OCI-LY7 (cell line): ENCODE measurements around the gene GJD2.

Source experiments
- EZH2phosphoT487 ChIP-seq: fragments of 200-600 bp; sonication (generic); IDR thresholded peaks from 2 replicates; pipeline ENCODE4 v1.6.1; 2018; ENCODE audit warnings: low read depth, borderline replicate concordance, mild to moderate bottlenecking, mixed run types, antibody characterized with exemption, low read length, moderate library complexity, mixed read lengths
- TF ChIP-seq, protein P1 (sequence below): fragments of 200-600 bp; sonication (generic); conservative IDR thresholded peaks from 2 replicates; pipeline ENCODE4 v1.5.1; 2014; ENCODE audit warnings: mild to moderate bottlenecking, antibody characterized with exemption, low read length, moderate library complexity, mixed read lengths

DNA sequence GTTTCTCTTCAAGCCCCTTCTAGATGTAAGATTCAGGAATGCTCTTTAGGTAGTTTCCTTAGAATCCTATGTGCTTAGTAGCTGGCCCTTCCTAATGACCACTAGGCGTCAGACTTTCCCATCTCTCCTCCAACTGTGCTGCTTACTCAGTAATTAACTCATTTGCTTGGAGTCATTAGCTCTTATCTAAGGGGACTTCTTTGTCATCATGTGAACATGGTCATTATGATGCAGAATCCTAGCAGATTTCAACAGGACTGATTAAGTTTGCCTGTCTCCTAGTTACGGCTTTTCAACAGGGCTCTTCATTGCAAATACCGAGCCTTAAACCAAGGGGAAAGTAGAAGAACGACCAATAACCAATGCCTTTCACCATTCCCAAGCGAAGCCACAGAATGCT lies 46.4 kb downstream of the GJD2 start:
- TF ChIP-seq, protein P1, sequence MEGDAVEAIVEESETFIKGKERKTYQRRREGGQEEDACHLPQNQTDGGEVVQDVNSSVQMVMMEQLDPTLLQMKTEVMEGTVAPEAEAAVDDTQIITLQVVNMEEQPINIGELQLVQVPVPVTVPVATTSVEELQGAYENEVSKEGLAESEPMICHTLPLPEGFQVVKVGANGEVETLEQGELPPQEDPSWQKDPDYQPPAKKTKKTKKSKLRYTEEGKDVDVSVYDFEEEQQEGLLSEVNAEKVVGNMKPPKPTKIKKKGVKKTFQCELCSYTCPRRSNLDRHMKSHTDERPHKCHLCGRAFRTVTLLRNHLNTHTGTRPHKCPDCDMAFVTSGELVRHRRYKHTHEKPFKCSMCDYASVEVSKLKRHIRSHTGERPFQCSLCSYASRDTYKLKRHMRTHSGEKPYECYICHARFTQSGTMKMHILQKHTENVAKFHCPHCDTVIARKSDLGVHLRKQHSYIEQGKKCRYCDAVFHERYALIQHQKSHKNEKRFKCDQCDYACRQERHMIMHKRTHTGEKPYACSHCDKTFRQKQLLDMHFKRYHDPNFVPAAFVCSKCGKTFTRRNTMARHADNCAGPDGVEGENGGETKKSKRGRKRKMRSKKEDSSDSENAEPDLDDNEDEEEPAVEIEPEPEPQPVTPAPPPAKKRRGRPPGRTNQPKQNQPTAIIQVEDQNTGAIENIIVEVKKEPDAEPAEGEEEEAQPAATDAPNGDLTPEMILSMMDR = peak; percentile 81
- no peak for TF ChIP-seq EZH2phosphoT487
